GM12872 (cell line): ENCODE measurements around the gene NPR2.

Source experiments
- TF ChIP-seq, protein P1 (sequence below): IDR thresholded peaks from 3 replicates; pipeline ENCODE4 v1.5.1; 2011; ENCODE audit warnings: low read depth, mild to moderate bottlenecking, low read length, moderate library complexity; ENCODE audit not compliant: insufficient read depth

The NPR2 gene

DNA sequence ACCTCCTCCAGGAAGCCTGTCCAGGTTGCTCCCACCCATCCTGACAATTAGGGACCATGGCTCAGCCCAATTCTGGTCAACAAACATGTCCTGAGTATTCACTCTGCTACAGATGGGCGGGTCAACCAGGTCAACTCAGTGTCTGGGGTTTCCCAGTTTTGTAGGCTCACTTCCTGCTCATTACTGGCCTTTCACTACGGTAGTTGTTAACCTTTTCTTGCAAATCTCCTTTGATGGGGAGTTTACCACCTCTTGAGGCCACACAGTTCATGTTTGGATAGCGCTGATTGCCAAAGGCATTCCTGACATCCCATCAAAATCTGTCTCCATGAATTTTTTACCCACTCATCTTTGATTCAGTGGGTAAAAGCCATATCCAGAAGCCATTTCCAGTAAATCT lies 51.4 kb downstream of the NPR2 start:
- TF ChIP-seq, protein P1, sequence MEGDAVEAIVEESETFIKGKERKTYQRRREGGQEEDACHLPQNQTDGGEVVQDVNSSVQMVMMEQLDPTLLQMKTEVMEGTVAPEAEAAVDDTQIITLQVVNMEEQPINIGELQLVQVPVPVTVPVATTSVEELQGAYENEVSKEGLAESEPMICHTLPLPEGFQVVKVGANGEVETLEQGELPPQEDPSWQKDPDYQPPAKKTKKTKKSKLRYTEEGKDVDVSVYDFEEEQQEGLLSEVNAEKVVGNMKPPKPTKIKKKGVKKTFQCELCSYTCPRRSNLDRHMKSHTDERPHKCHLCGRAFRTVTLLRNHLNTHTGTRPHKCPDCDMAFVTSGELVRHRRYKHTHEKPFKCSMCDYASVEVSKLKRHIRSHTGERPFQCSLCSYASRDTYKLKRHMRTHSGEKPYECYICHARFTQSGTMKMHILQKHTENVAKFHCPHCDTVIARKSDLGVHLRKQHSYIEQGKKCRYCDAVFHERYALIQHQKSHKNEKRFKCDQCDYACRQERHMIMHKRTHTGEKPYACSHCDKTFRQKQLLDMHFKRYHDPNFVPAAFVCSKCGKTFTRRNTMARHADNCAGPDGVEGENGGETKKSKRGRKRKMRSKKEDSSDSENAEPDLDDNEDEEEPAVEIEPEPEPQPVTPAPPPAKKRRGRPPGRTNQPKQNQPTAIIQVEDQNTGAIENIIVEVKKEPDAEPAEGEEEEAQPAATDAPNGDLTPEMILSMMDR, result no peak

DNA sequence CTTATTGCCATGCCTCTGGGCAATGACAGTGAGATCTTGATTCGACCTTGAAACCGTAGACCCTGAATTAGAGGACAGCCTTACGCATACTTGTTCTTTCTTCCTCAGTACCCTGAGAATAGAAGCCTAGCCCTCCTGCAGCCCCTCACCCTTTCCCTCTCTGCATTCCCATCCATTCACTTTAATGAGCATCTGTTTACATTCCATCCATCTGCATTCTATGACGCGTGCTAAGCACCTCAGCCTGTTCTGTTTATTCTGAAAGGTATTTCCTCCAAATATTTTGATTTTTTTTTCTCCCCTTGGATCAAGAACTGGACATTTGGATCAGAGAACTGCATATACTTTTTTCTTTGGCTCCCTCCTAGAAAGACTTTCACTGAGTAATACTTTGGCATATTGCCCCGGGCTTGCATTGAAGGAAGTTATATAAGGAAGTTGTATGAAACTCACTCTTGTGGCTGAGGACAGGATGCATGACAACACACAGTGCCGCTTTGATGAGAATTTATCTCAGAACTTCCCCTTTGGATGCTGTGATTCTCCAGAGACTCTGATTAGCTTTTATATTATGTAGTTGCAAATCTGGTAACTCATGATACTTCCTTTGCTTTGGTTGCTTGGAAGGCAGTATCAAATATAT lies 53.4 kb downstream of the NPR2 start:
- TF ChIP-seq, protein P1, result no peak

DNA sequence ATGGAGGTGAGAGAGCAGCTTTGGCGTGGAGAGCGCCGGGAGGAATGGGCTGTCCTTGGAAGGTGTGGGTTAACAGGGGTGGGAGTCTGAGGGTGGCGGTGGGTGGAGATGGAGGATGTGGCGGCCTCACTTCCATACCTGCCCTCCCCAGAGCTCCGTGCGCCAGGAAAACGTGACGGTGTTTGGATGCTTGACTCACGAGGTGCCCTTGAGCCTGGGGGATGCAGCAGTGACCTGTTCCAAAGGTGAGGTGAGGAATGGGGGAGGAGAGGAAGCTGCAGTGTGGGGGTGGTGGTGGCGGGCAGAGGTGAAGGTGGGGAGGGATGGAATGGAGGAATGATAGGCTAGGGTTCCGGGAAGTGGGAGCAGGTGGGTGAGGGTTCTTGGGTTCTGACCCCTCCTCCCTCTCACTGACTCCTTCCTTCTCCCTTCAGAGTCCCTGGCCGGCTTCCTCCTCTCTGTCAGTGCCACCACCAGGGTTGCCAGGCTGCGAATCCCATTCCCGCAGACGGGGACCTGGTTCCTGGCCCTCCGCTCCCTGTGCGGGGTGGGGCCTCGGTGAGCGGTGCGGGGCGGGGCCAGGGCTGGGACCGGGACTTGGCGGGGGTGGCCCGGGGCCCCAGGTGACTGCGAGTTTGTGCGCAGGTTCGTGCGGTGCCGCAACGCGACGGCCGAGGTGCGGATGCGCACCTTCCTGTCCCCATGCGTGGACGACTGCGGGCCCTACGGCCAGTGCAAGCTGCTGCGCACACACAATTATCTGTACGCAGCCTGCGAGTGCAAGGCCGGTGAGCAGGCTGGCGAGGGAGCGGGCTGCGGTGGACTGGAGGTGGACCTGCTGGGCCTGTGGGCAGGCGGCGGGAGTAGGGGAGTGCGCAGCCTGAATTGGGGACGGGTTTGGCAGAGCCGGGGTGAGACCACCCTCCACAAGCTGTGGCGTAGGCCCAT lies 54.7 kb downstream of the NPR2 start:
- TF ChIP-seq, protein P1, result no peak

DNA sequence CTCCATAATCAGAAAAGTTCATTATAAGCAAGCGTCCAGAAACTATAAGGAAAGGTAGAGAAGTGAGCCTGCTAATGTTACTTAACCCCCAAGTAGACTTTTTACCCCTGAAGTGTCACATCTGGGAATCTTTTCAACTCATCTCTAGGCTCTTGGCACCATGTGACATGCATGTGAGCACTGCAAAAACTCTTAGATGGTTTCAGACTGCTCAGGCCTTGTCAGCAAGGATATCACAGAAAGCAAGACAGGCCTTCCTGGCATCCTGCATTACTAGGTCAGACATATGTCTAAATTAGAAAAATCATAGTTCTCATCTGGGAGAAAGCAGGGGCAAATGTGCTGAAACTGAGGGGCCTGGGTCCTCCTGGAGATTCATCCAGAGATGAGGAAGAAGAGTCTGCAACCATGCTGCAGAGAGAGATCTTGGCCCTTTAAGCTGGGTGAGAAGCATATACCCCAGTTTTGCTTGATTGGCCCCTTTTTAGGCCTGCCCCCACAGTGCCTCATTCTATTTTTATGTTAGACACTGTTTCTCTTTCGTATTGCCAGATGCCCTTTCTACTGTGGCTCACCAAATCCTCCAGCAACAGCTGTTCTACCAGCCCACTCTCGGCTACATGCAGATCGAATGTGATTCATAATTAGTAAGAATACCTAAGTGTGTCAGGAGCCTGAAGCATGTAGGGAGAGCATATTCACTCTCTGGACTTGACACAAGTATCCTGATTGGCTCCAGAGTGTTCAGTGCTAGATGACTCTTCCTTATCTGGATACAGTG lies 56.6 kb downstream of the NPR2 start:
- TF ChIP-seq, protein P1, result no peak

DNA sequence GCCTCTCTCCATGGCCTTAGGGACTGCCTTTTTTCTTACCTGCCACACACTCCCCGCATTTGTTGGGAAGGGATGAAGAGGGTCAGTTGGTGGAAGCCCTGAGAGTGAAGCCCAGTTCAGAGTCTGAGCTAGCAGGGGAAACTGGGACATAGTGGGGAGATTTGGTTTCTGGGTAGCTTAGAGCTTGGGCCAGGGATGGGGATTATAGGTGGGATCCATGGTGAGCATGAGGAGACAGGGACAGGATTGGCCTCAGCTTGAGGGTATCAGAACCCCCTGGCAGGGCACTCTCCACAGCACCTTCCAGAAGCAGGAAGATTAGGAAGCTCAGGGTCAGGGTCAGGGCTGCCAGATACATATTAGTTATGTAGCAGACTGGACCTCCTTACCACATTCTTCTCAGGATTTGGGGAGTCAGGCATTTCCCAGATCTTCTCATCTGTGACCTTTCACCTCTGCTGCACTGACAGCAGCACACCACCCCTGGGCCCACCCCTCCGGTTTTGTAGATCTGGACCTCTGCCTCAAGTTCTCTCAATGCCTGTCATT lies 61.0 kb downstream of the NPR2 start:
- TF ChIP-seq, protein P1, result no peak

DNA sequence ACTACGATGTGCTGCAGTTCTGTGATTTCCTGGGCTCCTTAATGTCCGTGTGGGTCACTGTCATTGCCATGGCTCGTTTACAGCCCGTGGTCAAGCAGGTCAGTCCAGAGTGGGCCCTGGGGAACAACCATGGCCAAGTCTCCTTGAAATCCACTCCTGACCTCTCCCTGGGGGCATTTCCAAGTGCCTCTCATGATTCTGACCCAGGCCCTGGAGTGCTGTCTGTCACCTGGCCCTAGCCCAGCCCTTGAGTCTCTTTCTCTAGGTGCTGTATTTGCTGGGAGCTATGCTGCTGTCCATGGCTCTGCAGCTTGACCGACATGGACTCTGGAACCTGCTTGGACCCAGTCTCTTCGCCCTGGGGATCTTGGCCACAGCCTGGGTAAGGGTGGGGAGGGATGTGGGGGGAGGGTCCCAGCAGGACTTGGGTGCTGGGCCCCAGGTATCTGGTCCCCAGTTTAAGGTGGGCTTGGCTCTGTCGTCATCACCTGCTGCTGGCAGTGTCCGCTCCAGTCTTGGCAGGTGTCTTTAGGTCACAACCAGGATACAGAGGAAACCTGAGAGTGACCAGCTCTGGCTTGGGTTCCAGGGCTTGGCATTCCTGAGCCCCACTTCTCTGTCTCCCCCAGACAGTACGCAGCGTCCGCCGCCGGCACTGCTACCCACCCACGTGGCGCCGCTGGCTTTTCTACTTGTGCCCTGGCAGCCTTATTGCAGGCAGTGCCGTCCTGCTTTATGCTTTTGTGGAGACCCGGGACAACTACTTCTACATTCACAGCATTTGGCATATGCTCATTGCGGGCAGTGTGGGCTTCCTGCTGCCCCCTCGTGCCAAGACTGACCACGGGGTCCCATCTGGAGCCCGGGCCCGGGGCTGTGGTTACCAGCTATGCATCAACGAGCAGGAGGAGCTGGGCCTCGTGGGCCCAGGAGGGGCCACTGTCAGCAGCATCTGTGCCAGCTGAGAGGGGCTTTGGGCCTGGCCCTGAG lies 61.8 kb downstream of the NPR2 start:
- TF ChIP-seq, protein P1, result no peak
